A549 (cell line): ENCODE data around the gene BRF1. TPM values are rescaled to one million over a fixed set of nuclear protein-coding genes. Genes with fewer than 3 reads are reported as not detected.

Experiments used
- ATAC-seq, 2 experiments: fragments of 200-7000 bp in 1 of 2; fragments of >200 bp in 1 of 2; cut with Nextera tagmentation in 1 of 2; cut with Tn5 transposase in 1 of 2; 3 replicates each; pipeline versions ENCODE4 v1.8.0 to v1.9.1; 2018 to 2020; ENCODE audit warnings: mild to moderate bottlenecking in 1 of 2, moderate library complexity in 1 of 2
- CTCF ChIA-PET: fragments of 300-600 bp; sonication (Branson Sonifier 250); formaldehyde crosslinking; extraction: SDS; loops from one replicate; lab custom pipeline; 2021; ENCODE audit warnings: antibody characterized with exemption, inconsistent platforms; lab: Yijun Ruan, JAX
- POLR2A ChIA-PET: fragments of 350-600 bp; formaldehyde crosslinking; extraction: SDS; loops from one replicate; lab custom pipeline; 2021; ENCODE audit warnings: antibody characterized with exemption, inconsistent platforms; lab: Yijun Ruan, JAX
- DNase-seq, 2 experiments: peaks; one replicate each; pipeline versions ENCODE4 v3.0.0 to v3.0.0-alpha.2; 2011 to 2016; ENCODE audit warnings: low read depth in 1 of 2, low spot score in 1 of 2
- FAIRE-seq: peaks from 2 replicates; lab custom pipeline; 2011; peaks lifted over from hg19 to GRCh38; lab: Jason Lieb, UNC
- H3K27ac ChIP-seq, 2 experiments: fragments of >200 bp; sonication (Bioruptor Twin); formaldehyde crosslinking; 3 replicates each; pipeline ENCODE4 v1.5.1; 2016 to 2017
- H3K4me1 ChIP-seq: fragments of >200 bp; sonication (Bioruptor Twin); formaldehyde crosslinking; 3 replicates; pipeline ENCODE4 v1.6.1; 2016
- H3K4me2 ChIP-seq: fragments of >200 bp; sonication (Bioruptor Twin); formaldehyde crosslinking; 3 replicates; pipeline ENCODE4 v1.6.1; 2016
- H3K4me3 ChIP-seq: fragments of >200 bp; sonication (Bioruptor Twin); formaldehyde crosslinking; 3 replicates; pipeline ENCODE4 v1.5.1; 2016
- H3K9me3 ChIP-seq: fragments of >200 bp; sonication (Bioruptor Twin); formaldehyde crosslinking; 3 replicates; pipeline ENCODE4 v1.6.1; 2016
- BHLHE40 ChIP-seq: IDR thresholded peaks from 2 replicates; pipeline ENCODE4 v1.6.1; 2012; ENCODE audit warnings: low read depth, low read length, inconsistent platforms
- CBX2 ChIP-seq: fragments of 200-600 bp; sonication (generic); IDR thresholded peaks from 2 replicates; pipeline ENCODE4 v1.6.1; 2016; ENCODE audit warnings: low read depth, mild to moderate bottlenecking, borderline replicate concordance
- CEBPB ChIP-seq, 2 experiments: fragments of >200 bp in 1 of 2; sonication (Bioruptor Twin) in 1 of 2; formaldehyde crosslinking in 1 of 2; IDR thresholded peaks; 2 replicates each; pipeline ENCODE4 v1.6.1; 2012 to 2016
- CHD2 ChIP-seq: fragments of 150-350 bp; IDR thresholded peaks from 2 replicates; pipeline ENCODE4 v1.6.1; 2014; ENCODE audit warnings: low read length; ENCODE audit not compliant: partially characterized antibody
- CHD4 ChIP-seq: fragments of 200-600 bp; sonication (generic); IDR thresholded peaks from 2 replicates; pipeline ENCODE4 v1.6.1; 2016; ENCODE audit warnings: antibody characterized with exemption, mild to moderate bottlenecking, borderline replicate concordance
- EHMT2 ChIP-seq: fragments of 200-600 bp; sonication (generic); IDR thresholded peaks from 2 replicates; pipeline ENCODE4 v1.6.1; 2016; ENCODE audit warnings: antibody characterized with exemption, low read depth, mild to moderate bottlenecking, moderate library complexity
- ELK1 ChIP-seq: fragments of 150-350 bp; IDR thresholded peaks from 2 replicates; pipeline ENCODE4 v1.6.1; 2014; ENCODE audit warnings: low read depth, mild to moderate bottlenecking, low read length
- FOSB ChIP-seq: fragments of 250-450 bp; sonication (Bioruptor Pico); IDR thresholded peaks from 2 replicates; pipeline ENCODE4 v1.5.0; 2020; ENCODE audit warnings: mild to moderate bottlenecking, moderate library complexity
- GATA3 ChIP-seq: IDR thresholded peaks from 2 replicates; pipeline ENCODE4 v1.6.1; 2012; ENCODE audit warnings: borderline replicate concordance
- HES2 ChIP-seq: fragments of >200 bp; sonication (Bioruptor Twin); formaldehyde crosslinking; IDR thresholded peaks from 2 replicates; pipeline ENCODE4 v1.6.1; 2016
- HOXA7 ChIP-seq: fragments of 250-450 bp; sonication (Bioruptor Pico); IDR thresholded peaks from 2 replicates; pipeline ENCODE4 v1.5.0; 2020; ENCODE audit warnings: mild to moderate bottlenecking, moderate library complexity
- HOXB13 ChIP-seq: fragments of 250-450 bp; sonication (Bioruptor Pico); IDR thresholded peaks from 2 replicates; pipeline ENCODE4 v1.5.0; 2020; ENCODE audit warnings: low read depth, mild to moderate bottlenecking, moderate library complexity
- JUNB ChIP-seq: fragments of >200 bp; sonication (Bioruptor Twin); formaldehyde crosslinking; IDR thresholded peaks from 2 replicates; pipeline ENCODE4 v1.6.1; 2016
- KDM1A ChIP-seq: fragments of 200-600 bp; sonication (generic); IDR thresholded peaks from 2 replicates; pipeline ENCODE4 v1.6.1; 2016; ENCODE audit warnings: low read depth, mild to moderate bottlenecking
- KDM5A ChIP-seq: fragments of 200-600 bp; sonication (generic); IDR thresholded peaks from 2 replicates; pipeline ENCODE4 v1.6.1; 2016; ENCODE audit warnings: antibody characterized with exemption, mild to moderate bottlenecking
- MAZ ChIP-seq: fragments of 150-350 bp; IDR thresholded peaks from 2 replicates; pipeline ENCODE4 v1.6.1; 2014; ENCODE audit warnings: antibody characterized with exemption, low read depth, low read length, borderline replicate concordance
- NFE2L2 ChIP-seq: fragments of 150-350 bp; conservative IDR thresholded peaks from 2 replicates; pipeline ENCODE4 v1.6.1; 2014; ENCODE audit warnings: low read length
- NPAS2 ChIP-seq: fragments of 250-450 bp; sonication (Bioruptor Pico); IDR thresholded peaks from 2 replicates; pipeline ENCODE4 v1.8.0; 2022; ENCODE audit warnings: mild to moderate bottlenecking, moderate library complexity, borderline replicate concordance
- RCOR1 ChIP-seq: fragments of 150-350 bp; IDR thresholded peaks from 2 replicates; pipeline ENCODE4 v1.6.1; 2014; ENCODE audit warnings: antibody characterized with exemption, low read length, low read depth
- RNF2 ChIP-seq: fragments of 200-600 bp; sonication (generic); IDR thresholded peaks from 2 replicates; pipeline ENCODE4 v1.6.1; 2016; ENCODE audit warnings: low read depth, mild to moderate bottlenecking, antibody characterized with exemption, moderate library complexity, borderline replicate concordance
- USF2 ChIP-seq: fragments of 450-650 bp; IDR thresholded peaks from 2 replicates; pipeline ENCODE4 v1.6.1; 2014; ENCODE audit warnings: antibody characterized with exemption
- ZC3H11A ChIP-seq: fragments of 450-650 bp; IDR thresholded peaks from 2 replicates; pipeline ENCODE4 v1.6.1; 2014; ENCODE audit warnings: antibody characterized with exemption, mild to moderate bottlenecking
- WGBS: methylation state at CpG from one replicate; pipeline ENCODE4 v1.1.6; 2017; ENCODE audit errors: missing lambda C conversion rate; 5-methylcytosine and 5-hydroxymethylcytosine counted together
- polyA plus RNA-seq, 4 experiments: library from polyadenylated mRNA; depleted of rRNA in 3 of 4; stranded (reverse); fragments of >200 nt; fragmentation: RNase III in 1 of 4; extraction: RNeasy Plus Mini Kit Qiagen cat#74134 plus additional on column Dnase treatment in 1 of 4; gene quantifications; 2 replicates in 3 of 4; 3 replicates in 1 of 4; pipeline ENCODE4 v1.2.3, GENCODE V29; 2011 to 2017
- TF ChIP-seq, protein P1 (sequence below): fragments of >200 bp; sonication (Bioruptor Twin); formaldehyde crosslinking; IDR thresholded peaks from 3 replicates; pipeline ENCODE4 v1.5.1; 2016

The BRF1 gene
- polyA plus RNA-seq, 2 of the 4 experiments (the other 2 are of a cell fraction): 8.5 to 25.7 TPM

DNA sequence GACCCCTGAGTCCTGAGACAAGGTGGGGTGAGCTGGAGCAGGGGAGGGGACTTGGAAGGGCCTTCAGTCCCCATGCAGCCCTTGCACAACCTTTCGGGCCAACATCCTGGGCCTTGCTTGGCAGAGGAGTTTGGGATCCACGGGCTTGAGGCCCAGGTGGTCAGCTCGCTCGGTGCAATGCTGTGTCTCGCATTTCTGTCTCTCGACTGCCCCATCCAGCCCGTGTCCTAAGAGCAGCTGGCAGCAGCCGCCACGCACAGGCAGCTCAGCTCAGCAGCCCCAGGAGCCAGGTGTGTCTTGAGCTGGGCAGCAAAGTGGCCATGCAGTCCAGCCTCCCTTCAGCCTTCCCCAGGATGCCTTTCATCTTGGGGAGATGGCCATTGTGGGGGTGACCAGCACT, 24.5 kb upstream of the BRF1 start (continued):
- TF ChIP-seq ELK1 (no peak), RNF2 (no peak), HES2 (no peak), BHLHE40 (no peak), NPAS2 (CRISPR knock-in tag) (no peak), ZC3H11A (no peak), KDM5A (no peak), CHD4 (no peak)

GRCh38 chr14:105324871-105325270, 24.1 kb upstream of the BRF1 start:
- POLR2A ChIA-PET: no interaction called here
- CTCF ChIA-PET: no interaction called here
- 80% methylated on average over 6 of the region's 12 CpGs for WGBS
- no peak for ATAC-seq
- Histone ChIP-seq H3K4me3 (no peak overlapping the region), H3K9me3 (no peaks in the 10 kb centered on the region), H3K27ac (no peak overlapping the region), H3K4me2 (no peak overlapping the region), H3K4me1 (no peaks in the 10 kb centered on the region)
- no peak for DNase-seq
- no peak for FAIRE-seq
- TF ChIP-seq GATA3 (no peak), MAZ (no peak), RCOR1 (no peak)
- TF ChIP-seq, protein P1, sequence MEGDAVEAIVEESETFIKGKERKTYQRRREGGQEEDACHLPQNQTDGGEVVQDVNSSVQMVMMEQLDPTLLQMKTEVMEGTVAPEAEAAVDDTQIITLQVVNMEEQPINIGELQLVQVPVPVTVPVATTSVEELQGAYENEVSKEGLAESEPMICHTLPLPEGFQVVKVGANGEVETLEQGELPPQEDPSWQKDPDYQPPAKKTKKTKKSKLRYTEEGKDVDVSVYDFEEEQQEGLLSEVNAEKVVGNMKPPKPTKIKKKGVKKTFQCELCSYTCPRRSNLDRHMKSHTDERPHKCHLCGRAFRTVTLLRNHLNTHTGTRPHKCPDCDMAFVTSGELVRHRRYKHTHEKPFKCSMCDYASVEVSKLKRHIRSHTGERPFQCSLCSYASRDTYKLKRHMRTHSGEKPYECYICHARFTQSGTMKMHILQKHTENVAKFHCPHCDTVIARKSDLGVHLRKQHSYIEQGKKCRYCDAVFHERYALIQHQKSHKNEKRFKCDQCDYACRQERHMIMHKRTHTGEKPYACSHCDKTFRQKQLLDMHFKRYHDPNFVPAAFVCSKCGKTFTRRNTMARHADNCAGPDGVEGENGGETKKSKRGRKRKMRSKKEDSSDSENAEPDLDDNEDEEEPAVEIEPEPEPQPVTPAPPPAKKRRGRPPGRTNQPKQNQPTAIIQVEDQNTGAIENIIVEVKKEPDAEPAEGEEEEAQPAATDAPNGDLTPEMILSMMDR: no peak

GRCh38 chr14:105324080-105324778, 23.4 kb upstream of the BRF1 start:
- H3K9me3 ChIP-seq: no peaks in the 10 kb centered on the region
- TF ChIP-seq CHD2 (no peak), CBX2 (no peak), EHMT2 (no peak)
- H3K4me1 ChIP-seq: no peaks in the 10 kb centered on the region
- POLR2A ChIA-PET: no interaction called here
- FAIRE-seq (no peak), ATAC-seq (no peak), DNase-seq (no peak)
- 91% methylated on average over 29 of the region's 30 CpGs for WGBS
- H3K4me2 ChIP-seq: no peak overlapping the region
- H3K27ac ChIP-seq: no peak overlapping the region
- CTCF ChIA-PET: interaction anchor here (1.8 kb wide), 1 partner anchor 28 kb away, joined by 5 read pairs; no protein-coding TSS in a partner anchor
- H3K4me3 ChIP-seq: no peak overlapping the region

DNA sequence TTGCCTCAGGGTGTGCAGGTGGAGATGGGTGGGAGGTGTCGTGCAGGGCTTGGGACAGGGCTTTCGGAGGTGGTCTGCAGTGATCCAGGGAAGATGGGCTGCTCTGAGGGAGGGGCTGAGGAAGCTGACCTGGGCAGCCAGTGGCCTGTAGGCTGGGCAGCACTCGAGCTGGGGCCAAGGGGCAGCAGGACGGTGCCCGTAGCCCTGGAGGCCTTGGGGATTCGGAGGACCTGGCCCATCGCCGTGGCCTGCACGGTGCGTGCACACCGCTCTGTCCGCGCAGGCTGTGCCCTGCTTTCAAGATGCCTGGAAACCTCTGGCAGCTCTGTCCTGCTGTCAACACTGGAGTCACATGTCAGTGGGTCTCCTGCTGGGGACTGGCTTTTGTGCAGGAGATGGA, 22.9 kb upstream of the BRF1 start:
- Histone ChIP-seq H3K4me2 (no peak overlapping the region), H3K4me3 (no peak overlapping the region), H3K9me3 (no peaks in the 10 kb centered on the region)
- ChIA-PET POLR2A (no interaction called here), CTCF (interaction anchor here (1.8 kb wide), 1 partner anchor 28 kb away, joined by 5 read pairs; no protein-coding TSS in a partner anchor)
- ATAC-seq: no peak
- no peak for FAIRE-seq
- no peak for DNase-seq
- TF ChIP-seq JUNB (no peak), NFE2L2 (no peak), HOXB13 (no peak), USF2 (no peak), HOXA7 (CRISPR knock-in tag) (no peak), CEBPB (IDR thresholded peaks at IDR 0.05) (no peak), HES2 (no peak), NPAS2 (CRISPR knock-in tag) (no peak), FOSB (CRISPR knock-in tag) (no peak), KDM1A (no peak)
- TF ChIP-seq, all 56 proteins: peak for 0
- WGBS: 98% methylated on average over 13 of the region's 13 CpGs
- Histone ChIP-seq H3K4me1 (no peaks in the 10 kb centered on the region), H3K27ac (no peak overlapping the region)
